IMR-90 (cell line): ENCODE data around the gene JAKMIP3. TPM values are rescaled to one million over a fixed set of nuclear protein-coding genes. Genes with fewer than 3 reads are reported as not detected.

ENCODE experiments used
- ATAC-seq: fragments of 200-7000 bp; cut with Tn5 transposase; 2 replicates; pipeline ENCODE4 v1.9.1; 2020; ENCODE audit warnings: low read depth, mild to moderate bottlenecking, moderate library complexity
- BruUV-seq: library from RNA; stranded (reverse); fragments of 400-500 nt; replicated peaks from 2 replicates; lab custom pipeline; 2021; lab: Mats Ljungman, UMichigan
- CTCF ChIA-PET: fragments of 300-600 bp; formaldehyde crosslinking; extraction: SDS; loops from one replicate; lab custom pipeline; 2021; ENCODE audit warnings: antibody characterized with exemption; lab: Yijun Ruan, JAX
- POLR2A ChIA-PET: fragments of 300-600 bp; sonication (Branson Sonifier 250); formaldehyde crosslinking; loops from one replicate; lab custom pipeline; 2022; ENCODE audit warnings: antibody characterized with exemption; ENCODE audit not compliant: unreplicated experiment; lab: Charles Lee
- DNase-seq: peaks from one replicate; pipeline ENCODE4 v3.0.0; 2013
- H2AFZ ChIP-seq: replicated peaks from 2 replicates; pipeline ENCODE3; 2013; ENCODE audit warnings: low read length, mild to moderate bottlenecking; ENCODE audit not compliant: poor library complexity
- H2AK5ac ChIP-seq: 2 replicates; pipeline ENCODE4 v1.6.1; 2013; ENCODE audit warnings: low read depth, low read length, inconsistent platforms
- H2AK9ac ChIP-seq: replicated peaks from 2 replicates; pipeline ENCODE3; 2013; ENCODE audit warnings: mild to moderate bottlenecking, low read depth, low read length, moderate library complexity; ENCODE audit not compliant: poor library complexity
- H2BK120ac ChIP-seq: 2 replicates; pipeline ENCODE4 v1.6.1; 2013; ENCODE audit warnings: low read depth, low read length, inconsistent platforms
- H2BK15ac ChIP-seq: 3 replicates; pipeline ENCODE4 v1.6.1; 2013; ENCODE audit warnings: low read depth, low read length, inconsistent platforms
- H2BK20ac ChIP-seq: 2 replicates; pipeline ENCODE4 v1.6.1; 2013; ENCODE audit warnings: low read depth, mild to moderate bottlenecking, inconsistent platforms, low read length, moderate library complexity
- H2BK5ac ChIP-seq: 2 replicates; pipeline ENCODE4 v1.6.1; 2013; ENCODE audit warnings: mild to moderate bottlenecking, low read depth, low read length, inconsistent platforms; ENCODE audit not compliant: poor library complexity, severe bottlenecking
- H3K14ac ChIP-seq: replicated peaks from 2 replicates; pipeline ENCODE4 v1.6.1; 2013; ENCODE audit warnings: low read depth, low read length, inconsistent platforms
- H3K18ac ChIP-seq: 2 replicates; pipeline ENCODE4 v1.6.1; 2013; ENCODE audit warnings: low read depth, low read length, control low read depth
- H3K23ac ChIP-seq: 2 replicates; pipeline ENCODE4 v1.6.1; 2013; ENCODE audit warnings: low read depth, low read length, inconsistent platforms
- H3K27ac ChIP-seq: 2 replicates; pipeline ENCODE4 v1.5.1; 2013; ENCODE audit warnings: mild to moderate bottlenecking, control low read depth, low read length; ENCODE audit not compliant: insufficient read depth
- H3K27me3 ChIP-seq: 2 replicates; pipeline ENCODE4 v1.6.1; 2013; ENCODE audit warnings: low read length; ENCODE audit not compliant: control insufficient read depth, insufficient read depth
- H3K36me3 ChIP-seq: 2 replicates; pipeline ENCODE4 v1.6.1; 2013; ENCODE audit warnings: low read length, mixed read lengths; ENCODE audit not compliant: control insufficient read depth, insufficient read depth
- H3K4ac ChIP-seq: 2 replicates; pipeline ENCODE4 v1.6.1; 2013; ENCODE audit warnings: low read depth, low read length, inconsistent platforms
- H3K4me1 ChIP-seq: 2 replicates; pipeline ENCODE4 v1.6.1; 2013; ENCODE audit warnings: low read length, mixed read lengths; ENCODE audit not compliant: control insufficient read depth, insufficient read depth
- H3K4me2 ChIP-seq: 2 replicates; pipeline ENCODE4 v1.6.1; 2013; ENCODE audit warnings: low read depth, mild to moderate bottlenecking, control low read depth, low read length, moderate library complexity
- H3K4me3 ChIP-seq: 2 replicates; pipeline ENCODE4 v1.5.1; 2013; ENCODE audit warnings: low read depth, mild to moderate bottlenecking, control low read depth, low read length, moderate library complexity; ENCODE audit not compliant: insufficient read depth
- H3K56ac ChIP-seq: 2 replicates; pipeline ENCODE4 v1.6.1; 2013; ENCODE audit warnings: low read length, inconsistent platforms; ENCODE audit not compliant: insufficient read depth; ENCODE audit errors: extremely low read depth
- H3K79me1 ChIP-seq, 2 experiments: 2 replicates each; pipeline ENCODE4 v1.6.1; 2013; ENCODE audit warnings: low read length in 2 of 2, inconsistent platforms in 1 of 2, low read depth in 1 of 2
- H3K9ac ChIP-seq: 2 replicates; pipeline ENCODE4 v1.6.1; 2013; ENCODE audit warnings: low read depth, low read length, control low read depth
- H3K9me1 ChIP-seq: 2 replicates; pipeline ENCODE4 v1.6.1; 2013; ENCODE audit warnings: low read length, inconsistent platforms; ENCODE audit not compliant: insufficient read depth
- H3K9me3 ChIP-seq: 2 replicates; pipeline ENCODE4 v1.6.1; 2013; ENCODE audit warnings: low read length; ENCODE audit not compliant: control insufficient read depth, insufficient read depth
- H4K20me1 ChIP-seq: 2 replicates; pipeline ENCODE4 v1.6.1; 2013; ENCODE audit warnings: low read length, inconsistent platforms; ENCODE audit not compliant: insufficient read depth
- H4K5ac ChIP-seq: 2 replicates; pipeline ENCODE4 v1.6.1; 2013; ENCODE audit warnings: mild to moderate bottlenecking, low read depth, low read length, control low read depth
- H4K8ac ChIP-seq, 2 experiments: 2 replicates each; pipeline ENCODE4 v1.6.1; 2013; ENCODE audit warnings: low read depth in 2 of 2, low read length in 2 of 2, control low read depth in 1 of 2, inconsistent platforms in 1 of 2
- H4K91ac ChIP-seq: 2 replicates; pipeline ENCODE4 v1.6.1; 2013; ENCODE audit warnings: low read depth, low read length, inconsistent platforms; ENCODE audit not compliant: insufficient read depth
- BHLHE40 ChIP-seq: fragments of 150-350 bp; IDR thresholded peaks from 2 replicates; pipeline ENCODE4 v1.6.1; 2016; ENCODE audit warnings: mild to moderate bottlenecking, low read depth, low read length
- CEBPB ChIP-seq: IDR thresholded peaks from 2 replicates; pipeline ENCODE4 v1.6.1; 2012; ENCODE audit warnings: low read depth, low read length, improper control_type of control experiment
- CHD1 ChIP-seq: IDR thresholded peaks from 2 replicates; pipeline ENCODE4 v1.6.1; 2012; ENCODE audit warnings: low read depth, low read length, improper control_type of control experiment
- CTCF ChIP-seq: conservative IDR thresholded peaks from 2 replicates; pipeline ENCODE4 v1.5.1; 2012; ENCODE audit warnings: mild to moderate bottlenecking, low read depth, low read length, improper control_type of control experiment
- ELK1 ChIP-seq: fragments of 150-350 bp; IDR thresholded peaks from 2 replicates; pipeline ENCODE4 v1.6.1; 2016; ENCODE audit warnings: low read depth, mild to moderate bottlenecking, low read length, moderate library complexity, borderline replicate concordance
- FOS ChIP-seq: fragments of 150-350 bp; IDR thresholded peaks from 2 replicates; pipeline ENCODE4 v1.6.1; 2016; ENCODE audit warnings: low read depth, low read length
- MAFK ChIP-seq: IDR thresholded peaks from 2 replicates; pipeline ENCODE4 v1.6.1; 2012; ENCODE audit warnings: low read depth, low read length, improper control_type of control experiment
- MAZ ChIP-seq: IDR thresholded peaks from 2 replicates; pipeline ENCODE4 v1.6.1; 2012; ENCODE audit warnings: low read depth, mild to moderate bottlenecking, low read length, improper control_type of control experiment, moderate library complexity, borderline replicate concordance
- POLR2A ChIP-seq: IDR thresholded peaks from 2 replicates; pipeline ENCODE4 v1.6.1; 2012; ENCODE audit warnings: mild to moderate bottlenecking, low read depth, low read length
- RAD21 ChIP-seq: IDR thresholded peaks from 2 replicates; pipeline ENCODE4 v1.6.1; 2012; ENCODE audit warnings: low read length, improper control_type of control experiment
- RCOR1 ChIP-seq: IDR thresholded peaks from 2 replicates; pipeline ENCODE4 v1.6.1; 2012; ENCODE audit warnings: mild to moderate bottlenecking, low read length, improper control_type of control experiment; ENCODE audit not compliant: insufficient replicate concordance
- RFX5 ChIP-seq: IDR thresholded peaks from 2 replicates; pipeline ENCODE4 v1.8.0; 2012; ENCODE audit warnings: low read depth, mild to moderate bottlenecking, low read length, moderate library complexity
- SMC3 ChIP-seq: fragments of 150-350 bp; IDR thresholded peaks from 2 replicates; pipeline ENCODE4 v1.6.1; 2016; ENCODE audit warnings: low read depth, mild to moderate bottlenecking, antibody characterized with exemption, low read length, moderate library complexity
- USF2 ChIP-seq: fragments of 150-350 bp; IDR thresholded peaks from 2 replicates; pipeline ENCODE4 v1.6.1; 2017; ENCODE audit warnings: mild to moderate bottlenecking, antibody characterized with exemption, low read length, low read depth
- WGBS, 2 experiments: methylation state at CpG; one replicate each; pipeline versions ENCODE4 v1.1.5 to v1.1.7; 2013; ENCODE audit warnings: missing lambda C conversion rate in 2 of 2; ENCODE audit not compliant: insufficient read length in 1 of 2; ENCODE audit errors: extremely low coverage in 2 of 2; 5-methylcytosine and 5-hydroxymethylcytosine counted together
- dilution Hi-C: fragments of 300-500 bp; cut with HindIII; formaldehyde crosslinking; loops from one replicate; pipeline ENCODE4 v1.14.3; 2018; ENCODE audit warnings: low sequenced_read_pairs; ENCODE audit not compliant: unreplicated experiment
- in situ Hi-C: fragments of 300-500 bp; cut with MboI; formaldehyde crosslinking; loops from 3 replicates; pipeline ENCODE4 v1.14.3; 2019; ENCODE audit warnings: low sequenced_read_pairs, inconsistent platforms, mixed read lengths
- intact Hi-C: fragments of 100-400 bp; cut with micrococcal nuclease; formaldehyde crosslinking; loops from 2 replicates; pipeline ENCODE4 v1.10.0; 2022
- polyA plus RNA-seq, 3 experiments: library from polyadenylated mRNA; depleted of rRNA; stranded (reverse); fragments of >200 nt; gene quantifications; 2 replicates each; pipeline ENCODE4 v1.2.3, GENCODE V29; 2012; ENCODE audit warnings: low replicate concordance in 1 of 3
- total RNA-seq: library from RNA; depleted of rRNA; stranded (reverse); fragments of >200 nt; gene quantifications from 2 replicates; pipeline ENCODE4 v1.2.3, GENCODE V29; 2012

Gene JAKMIP3
- total and polyA plus RNA-seq, 2 of the 4 experiments (the other 2 are of a cell fraction): under 0.01 to 0.22 TPM

- BruUV-seq: no TSS peak
- H4K5ac ChIP-seq: no peak overlapping the region
- no peak overlapping the region for H3K18ac ChIP-seq
- no peak overlapping the region for H2AK5ac ChIP-seq
- DNase-seq (no peak), ATAC-seq (no peak)
- no peak overlapping the region for H2BK5ac ChIP-seq
- WGBS, 2 experiments: 80% methylated on average over 4 of the region's 11 CpGs; no CpG with 5 or more reads in 1 of the 2 experiments
- H3K9me3 ChIP-seq: no peaks in the 10 kb centered on the region
- no peak overlapping the region for H2BK120ac ChIP-seq
- H3K27me3 ChIP-seq: peaks cover 19% of the 10 kb centered on the region; the same call in 1 of the 2 replicates
- H4K20me1 ChIP-seq: no peaks in the 10 kb centered on the region
- POLR2A ChIA-PET: no interaction called here
- no peak overlapping the region for H2AFZ ChIP-seq
- H3K9me1 ChIP-seq: peaks cover 5% of the 10 kb centered on the region; the same call in 1 of the 2 replicates
- H3K4me2 ChIP-seq: no peak overlapping the region
- no peak overlapping the region for H4K8ac ChIP-seq
- H3K9ac ChIP-seq: no peak overlapping the region
- no peak overlapping the region for H2AK9ac ChIP-seq
- no peak overlapping the region for H3K27ac ChIP-seq
- H2BK15ac ChIP-seq: no peak overlapping the region
- H4K91ac ChIP-seq: no peak overlapping the region
- H3K36me3 ChIP-seq: no peaks in the 10 kb centered on the region
- H3K14ac ChIP-seq: no peak overlapping the region
- H3K4me3 ChIP-seq: no peak overlapping the region
- H3K4me1 ChIP-seq: peaks cover 6% of the 10 kb centered on the region; the same call in 1 of the 2 replicates
- no peaks in the 10 kb centered on the region for H3K79me1 ChIP-seq
- H3K4ac ChIP-seq: no peak overlapping the region
- CTCF ChIA-PET: no interaction called here
- H3K56ac ChIP-seq: no peak overlapping the region
- intact Hi-C loops: no loop called here
- no peak overlapping the region for H2BK20ac ChIP-seq
- in situ Hi-C loops: no loop called here
- H3K23ac ChIP-seq: no peak overlapping the region
- dilution Hi-C loops: no loop called here
- TF ChIP-seq RFX5: no peak
- no peak for TF ChIP-seq RAD21
- TF ChIP-seq USF2: no peak
- no peak for TF ChIP-seq CEBPB
- no peak for TF ChIP-seq ELK1
- TF ChIP-seq BHLHE40: no peak
- no peak for TF ChIP-seq CHD1
- no peak for TF ChIP-seq SMC3
- no peak for TF ChIP-seq MAFK
- TF ChIP-seq MAZ: no peak
- TF ChIP-seq FOS: no peak
- TF ChIP-seq RCOR1: no peak
- TF ChIP-seq POLR2A: no peak
- no peak for TF ChIP-seq CTCF
Observed at GRCh38 chr10:132062116-132062515, 3.6 kb upstream of the JAKMIP3 start.
